Activated CD4-positive, alpha-beta T cell treated with anti-CD3 and anti-CD28 coated beads, Interleukin-2, amount 10 ng/mL, durations not matched to agents 24 days and 14 days (primary cell): ENCODE data around the gene AMDHD2. TPM values are rescaled to one million over a fixed set of nuclear protein-coding genes. Genes with fewer than 3 reads are reported as not detected.

Source experiments
- DNase-seq: peaks from one replicate; pipeline ENCODE4 v3.0.0; 2022
- H3K27ac Mint-ChIP-seq: one replicate; pipeline ENCODE4 v1.8.0; 2022; ENCODE audit warnings: mild to moderate bottlenecking, mixed read lengths
- H3K27me3 Mint-ChIP-seq: one replicate; pipeline ENCODE4 v1.8.0; 2022; ENCODE audit warnings: mixed read lengths
- H3K36me3 Mint-ChIP-seq: one replicate; pipeline ENCODE4 v1.8.0; 2022; ENCODE audit warnings: low read depth, mild to moderate bottlenecking, mixed read lengths
- H3K4me1 Mint-ChIP-seq: one replicate; pipeline ENCODE4 v1.8.0; 2021; ENCODE audit warnings: mixed read lengths
- H3K4me3 Mint-ChIP-seq: one replicate; pipeline ENCODE4 v1.8.0; 2022; ENCODE audit warnings: mild to moderate bottlenecking, moderate library complexity, mixed read lengths
- H3K9me3 Mint-ChIP-seq: one replicate; pipeline ENCODE4 v1.8.0; 2021; ENCODE audit warnings: mixed read lengths
- intact Hi-C: fragments of 100-400 bp; cut with micrococcal nuclease; formaldehyde crosslinking; loops from one replicate; pipeline ENCODE4 v1.15.1; 2023
- total RNA-seq: library from RNA; stranded (reverse); gene quantifications from 2 replicates; pipeline ENCODE4 v1.2.3, GENCODE V29; 2022

Gene AMDHD2
- total RNA-seq, 1 donor from 2014 or later, result 37.5 TPM

GRCh38 chr16:2513405-2514332 is 6.5 kb upstream of the AMDHD2 start, which contains the start of gene ATP6V0C:
ATP6V0C (plus strand) TSS chr16:2513952; CDS start chr16:2514104, 152 bp downstream.
- peak within 1 kb of the TSS; percentile 94 for H3K4me3 Mint-ChIP-seq
- H3K9me3 Mint-ChIP-seq, result no peaks in the 10 kb centered on the region
- intact Hi-C loops, result loop anchor here (1.0 to 10.0 kb wide), 3 partner anchors 19 to 356 kb away; partner anchors contain the start of gene TRAF7
- H3K36me3 Mint-ChIP-seq, result peaks cover 10% of the 10 kb centered on the region
- peaks cover 38% of the 10 kb centered on the region for H3K4me1 Mint-ChIP-seq
- peak; percentile 98 for DNase-seq
- peak within 1 kb of the TSS; percentile 97 for H3K27ac Mint-ChIP-seq
- peaks cover 6% of the 10 kb centered on the region for H3K27me3 Mint-ChIP-seq

GRCh38 chr16:2514333-2515179 is 5.6 kb upstream of the AMDHD2 start:
- Mint-ChIP-seq H3K4me1 (peaks cover 42% of the 10 kb centered on the region), H3K27me3 (peaks cover 6% of the 10 kb centered on the region), H3K27ac (peak overlapping the region; percentile 91), H3K4me3 (peak overlapping the region; percentile 93), H3K36me3 (peaks cover 11% of the 10 kb centered on the region), H3K9me3 (no peaks in the 10 kb centered on the region)
- peak; percentile 82 for DNase-seq
- intact Hi-C loops, result loop anchor here (5.0 to 10.0 kb wide), 2 partner anchors 90 to 357 kb away; partner anchors contain the start of gene TRAF7

- Mint-ChIP-seq H3K27me3 (peaks cover 6% of the 10 kb centered on the region), H3K27ac (peak overlapping the region; percentile 91), H3K4me3 (peak overlapping the region; percentile 93), H3K4me1 (peaks cover 47% of the 10 kb centered on the region), H3K9me3 (no peaks in the 10 kb centered on the region), H3K36me3 (peaks cover 16% of the 10 kb centered on the region)
- intact Hi-C loops, result loop anchor here (10.0 kb wide), 1 partner anchor 89 kb away; no protein-coding TSS in a partner anchor
- DNase-seq, result peak; percentile 67
Measured at GRCh38 chr16:2515180-2515851, 4.9 kb upstream of the AMDHD2 start.

GRCh38 chr16:2516391-2517240 is 3.6 kb upstream of the AMDHD2 start:
- Mint-ChIP-seq H3K9me3 (no peaks in the 10 kb centered on the region), H3K36me3 (peaks cover 22% of the 10 kb centered on the region), H3K4me3 (peak overlapping the region; percentile 93), H3K27me3 (peaks cover 3% of the 10 kb centered on the region), H3K27ac (peak overlapping the region; percentile 76), H3K4me1 (peaks cover 54% of the 10 kb centered on the region)
- intact Hi-C loops, result loop anchor here (10.0 kb wide), 1 partner anchor 88 kb away; no protein-coding TSS in a partner anchor
- DNase-seq, result no peak

- intact Hi-C loops, result loop anchor here (10.0 kb wide), 1 partner anchor 87 kb away; no protein-coding TSS in a partner anchor
- no peak for DNase-seq
- no peaks in the 10 kb centered on the region for H3K27me3 Mint-ChIP-seq
- peaks cover 42% of the 10 kb centered on the region for H3K4me1 Mint-ChIP-seq
- H3K9me3 Mint-ChIP-seq, result no peaks in the 10 kb centered on the region
- H3K4me3 Mint-ChIP-seq, result no peak overlapping the region
- H3K36me3 Mint-ChIP-seq, result peaks cover 24% of the 10 kb centered on the region
- H3K27ac Mint-ChIP-seq, result peak overlapping the region; percentile 53
Measured at GRCh38 chr16:2517954-2518605, 2.1 kb upstream of the AMDHD2 start.

GRCh38 chr16:2518823-2519710 is 1.1 kb upstream of the AMDHD2 start:
- H3K36me3 Mint-ChIP-seq, result peaks cover 29% of the 10 kb centered on the region
- intact Hi-C loops, result loop anchor here (10.0 kb wide), 1 partner anchor 86 kb away; no protein-coding TSS in a partner anchor
- peaks cover 44% of the 10 kb centered on the region for H3K4me1 Mint-ChIP-seq
- DNase-seq, result no peak
- H3K9me3 Mint-ChIP-seq, result no peaks in the 10 kb centered on the region
- H3K4me3 Mint-ChIP-seq, result peak overlapping the region; percentile 80
- peak overlapping the region; percentile 91 for H3K27ac Mint-ChIP-seq
- H3K27me3 Mint-ChIP-seq, result no peaks in the 10 kb centered on the region

- Mint-ChIP-seq H3K4me3 (peak overlapping the region; percentile 80), H3K27me3 (no peaks in the 10 kb centered on the region), H3K36me3 (peaks cover 35% of the 10 kb centered on the region), H3K4me1 (peaks cover 48% of the 10 kb centered on the region), H3K9me3 (no peaks in the 10 kb centered on the region), H3K27ac (peak overlapping the region; percentile 91)
- no peak for DNase-seq
- intact Hi-C loops, result loop anchor here (10.0 kb wide), 1 partner anchor 85 kb away; no protein-coding TSS in a partner anchor
Measured at GRCh38 chr16:2519711-2520080, 475 bp upstream of the AMDHD2 start.

GRCh38 chr16:2520784-2521531 is 787 bp downstream of the AMDHD2 start:
- Mint-ChIP-seq H3K4me3 (peak overlapping the region; percentile 86), H3K27ac (peak overlapping the region; percentile 88), H3K4me1 (peaks cover 39% of the 10 kb centered on the region), H3K27me3 (no peaks in the 10 kb centered on the region), H3K36me3 (peaks cover 35% of the 10 kb centered on the region), H3K9me3 (no peaks in the 10 kb centered on the region)
- peak; percentile 89 for DNase-seq
- intact Hi-C loops, result no loop called here

GRCh38 chr16:2523801-2524231 is 3.6 kb downstream of the AMDHD2 start:
- no peak for DNase-seq
- Mint-ChIP-seq H3K36me3 (peaks cover 30% of the 10 kb centered on the region), H3K27ac (no peak overlapping the region), H3K4me3 (no peak overlapping the region), H3K9me3 (no peaks in the 10 kb centered on the region), H3K27me3 (no peaks in the 10 kb centered on the region), H3K4me1 (peaks cover 23% of the 10 kb centered on the region)
- intact Hi-C loops, result no loop called here

GRCh38 chr16:2524339-2524938 is 4.3 kb downstream of the AMDHD2 start:
- Mint-ChIP-seq H3K36me3 (peaks cover 30% of the 10 kb centered on the region), H3K9me3 (no peaks in the 10 kb centered on the region), H3K27me3 (no peaks in the 10 kb centered on the region), H3K4me3 (no peak overlapping the region), H3K27ac (peak overlapping the region; percentile 15), H3K4me1 (peaks cover 20% of the 10 kb centered on the region)
- no peak for DNase-seq
- intact Hi-C loops, result no loop called here
